Activated CD4-positive, alpha-beta T cell treated with anti-CD3 and anti-CD28 coated beads for 36 hours (primary cell): ENCODE data around the gene MCTP1. TPM values are rescaled to one million over a fixed set of nuclear protein-coding genes. Genes with fewer than 3 reads are reported as not detected.
"Not testable (repeated sequence)": the region's sequence is repeated elsewhere in the genome, so short reads cannot be mapped to it uniquely, and the experiment has no call there.

Source experiments
- ATAC-seq: fragments of 200-7000 bp; cut with Tn5 transposase; one replicate; pipeline ENCODE4 v1.10.0; 2021; ENCODE audit warnings: mild to moderate bottlenecking, moderate library complexity
- CTCF ChIA-PET: fragments of 350-600 bp; sonication (Branson Sonifier 250); formaldehyde crosslinking; loops from one replicate; lab custom pipeline; 2021; ENCODE audit warnings: antibody characterized with exemption; lab: Charles Lee
- POLR2A ChIA-PET: fragments of 350-600 bp; sonication (Branson Sonifier 250); formaldehyde crosslinking; loops from one replicate; lab custom pipeline; 2021; ENCODE audit warnings: antibody characterized with exemption, inconsistent platforms; lab: Charles Lee
- DNase-seq: peaks from one replicate; pipeline ENCODE4 v3.0.0-alpha.2; 2020
- H3K27ac Mint-ChIP-seq: one replicate; pipeline ENCODE4 v1.8.0; 2021; ENCODE audit warnings: mixed read lengths
- H3K27me3 Mint-ChIP-seq: one replicate; pipeline ENCODE4 v1.8.0; 2021; ENCODE audit warnings: mixed read lengths
- H3K36me3 Mint-ChIP-seq: one replicate; pipeline ENCODE4 v1.8.0; 2021; ENCODE audit warnings: low read depth, mixed read lengths
- H3K4me1 Mint-ChIP-seq: one replicate; pipeline ENCODE4 v1.8.0; 2021; ENCODE audit warnings: mixed read lengths
- H3K4me3 Mint-ChIP-seq: one replicate; pipeline ENCODE4 v1.8.0; 2021; ENCODE audit warnings: mild to moderate bottlenecking, moderate library complexity, mixed read lengths
- H3K9me3 Mint-ChIP-seq: one replicate; pipeline ENCODE4 v1.8.0; 2021; ENCODE audit warnings: low read depth, mixed read lengths
- intact Hi-C, 2 experiments: fragments of 100-400 bp; cut with DNase I in 1 of 2; cut with micrococcal nuclease in 1 of 2; formaldehyde crosslinking; loops; one replicate each; pipeline versions ENCODE4 v1.14.2 to v1.15.1; 2022 to 2024; cut with DNase I, micrococcal nuclease
- total RNA-seq, 2 experiments: library from RNA; stranded (reverse); gene quantifications; one replicate each; pipeline ENCODE4 v1.2.3, GENCODE V29; 2021

Gene MCTP1
- total RNA-seq, 2 experiments from 2014 or later: 0.32 to 0.53 TPM

GRCh38 chr5:94977437-94977836, 307.5 kb downstream of the MCTP1 start:
- DNase-seq (no peak), ATAC-seq (no peak)
- intact Hi-C loops: no loop called here
- ChIA-PET POLR2A (no interaction called here), CTCF (interaction anchor here (1.2 kb wide), 1 partner anchor 103 kb away, joined by 3 read pairs; no protein-coding TSS in a partner anchor)
- no peak overlapping the region for H3K4me3 Mint-ChIP-seq
- no peaks in the 10 kb centered on the region for H3K27me3 Mint-ChIP-seq
- H3K4me1 Mint-ChIP-seq: no peaks in the 10 kb centered on the region
- peaks cover 5% of the 10 kb centered on the region for H3K36me3 Mint-ChIP-seq
- H3K9me3 Mint-ChIP-seq: peaks cover 19% of the 10 kb centered on the region
- H3K27ac Mint-ChIP-seq: no peak overlapping the region

GRCh38 chr5:94976853-94977252, 308.0 kb downstream of the MCTP1 start:
- Mint-ChIP-seq H3K36me3 (peaks cover 5% of the 10 kb centered on the region), H3K9me3 (peaks cover 19% of the 10 kb centered on the region), H3K27me3 (no peaks in the 10 kb centered on the region), H3K27ac (no peak overlapping the region), H3K4me1 (no peaks in the 10 kb centered on the region), H3K4me3 (no peak overlapping the region)
- CTCF ChIA-PET: interaction anchor here (0.8 to 1.2 kb wide), 2 partner anchors 10 to 104 kb away, joined by 3 to 4 read pairs; no protein-coding TSS in a partner anchor
- DNase-seq (no peak), ATAC-seq (no peak)
- POLR2A ChIA-PET: no interaction called here
- intact Hi-C loops: no loop called here

GRCh38 chr5:94972268-94972667, 312.6 kb downstream of the MCTP1 start:
- intact Hi-C loops: no loop called here
- no peak for ATAC-seq
- peaks cover 5% of the 10 kb centered on the region for H3K36me3 Mint-ChIP-seq
- H3K4me1 Mint-ChIP-seq: no peaks in the 10 kb centered on the region
- peaks cover 13% of the 10 kb centered on the region for H3K9me3 Mint-ChIP-seq
- H3K4me3 Mint-ChIP-seq: no peak overlapping the region
- POLR2A ChIA-PET: no interaction called here
- H3K27ac Mint-ChIP-seq: no peak overlapping the region
- DNase-seq: no peak
- H3K27me3 Mint-ChIP-seq: no peaks in the 10 kb centered on the region
- CTCF ChIA-PET: interaction anchor here (0.7 kb wide), 1 partner anchor 286 kb away, joined by 3 read pairs; no protein-coding TSS in a partner anchor

GRCh38 chr5:94969174-94969573, 315.7 kb downstream of the MCTP1 start:
- Mint-ChIP-seq H3K9me3 (no peaks in the 10 kb centered on the region), H3K27me3 (no peaks in the 10 kb centered on the region), H3K4me3 (no peak overlapping the region), H3K4me1 (no peaks in the 10 kb centered on the region), H3K36me3 (no peaks in the 10 kb centered on the region), H3K27ac (no peak overlapping the region)
- ChIA-PET POLR2A (no interaction called here), CTCF (interaction anchor here (0.6 to 1.2 kb wide), 5 partner anchors 10 to 103 kb away, joined by 3 to 7 read pairs (median 3); no protein-coding TSS in a partner anchor)
- DNase-seq (no peak), ATAC-seq (no peak)
- intact Hi-C loops: loop anchor here (2.0 to 10.0 kb wide), 2 partner anchors 116 to 270 kb away; no protein-coding TSS in a partner anchor

GRCh38 chr5:94968507-94969095, 316.3 kb downstream of the MCTP1 start:
- ChIA-PET CTCF (interaction anchor here (0.6 to 1.2 kb wide), 10 partner anchors 10 to 790 kb away, joined by 3 to 6 read pairs (median 4); no protein-coding TSS in a partner anchor), POLR2A (no interaction called here)
- H3K9me3 Mint-ChIP-seq: no peaks in the 10 kb centered on the region
- H3K27ac Mint-ChIP-seq: no peak overlapping the region
- no peaks in the 10 kb centered on the region for H3K4me1 Mint-ChIP-seq
- ATAC-seq (peak; percentile 68), DNase-seq (peak; percentile 19)
- no peaks in the 10 kb centered on the region for H3K27me3 Mint-ChIP-seq
- no peaks in the 10 kb centered on the region for H3K36me3 Mint-ChIP-seq
- intact Hi-C loops: loop anchor here (1.0 to 10.0 kb wide), 4 partner anchors 116 to 879 kb away; no protein-coding TSS in a partner anchor
- no peak overlapping the region for H3K4me3 Mint-ChIP-seq

GRCh38 chr5:94967525-94967924, 317.4 kb downstream of the MCTP1 start:
- H3K4me3 Mint-ChIP-seq: no peak overlapping the region
- H3K4me1 Mint-ChIP-seq: no peaks in the 10 kb centered on the region
- H3K36me3 Mint-ChIP-seq: no peaks in the 10 kb centered on the region
- ATAC-seq: no peak
- DNase-seq: no peak
- intact Hi-C loops: loop anchor here in 1 of 2 experiments (10.0 kb wide), 1 partner anchor 117 kb away; no protein-coding TSS in a partner anchor
- H3K27me3 Mint-ChIP-seq: no peaks in the 10 kb centered on the region
- H3K27ac Mint-ChIP-seq: no peak overlapping the region
- H3K9me3 Mint-ChIP-seq: no peaks in the 10 kb centered on the region
- CTCF ChIA-PET: interaction anchor here (1.0 to 1.5 kb wide), 4 partner anchors 12 to 316 kb away, joined by 3 to 4 read pairs (median 3); no protein-coding TSS in a partner anchor
- POLR2A ChIA-PET: no interaction called here

- POLR2A ChIA-PET: not testable (repeated sequence)
- CTCF ChIA-PET: interaction anchor here (0.7 kb wide), 1 partner anchor 170 kb away, joined by 3 read pairs; no protein-coding TSS in a partner anchor
These were observed 325.6 kb downstream of the MCTP1 start for GRCh38 chr5:94959279-94959678.

GRCh38 chr5:94945656-94946055, 339.2 kb downstream of the MCTP1 start:
- Mint-ChIP-seq H3K27me3 (no peaks in the 10 kb centered on the region), H3K4me1 (no peaks in the 10 kb centered on the region), H3K9me3 (no peaks in the 10 kb centered on the region), H3K36me3 (no peaks in the 10 kb centered on the region), H3K27ac (no peak overlapping the region), H3K4me3 (no peak overlapping the region)
- ChIA-PET POLR2A (no interaction called here), CTCF (no interaction called here)
- no peak for DNase-seq
- intact Hi-C loops: no loop called here
- no peak for ATAC-seq

More at GRCh38 chr5:94959279-94959678, 325.6 kb downstream of the MCTP1 start:
- H3K27ac Mint-ChIP-seq, H3K4me1 Mint-ChIP-seq, H3K4me3 Mint-ChIP-seq, H3K27me3 Mint-ChIP-seq, H3K36me3 Mint-ChIP-seq, DNase-seq, ATAC-seq, intact Hi-C loops, H3K9me3 Mint-ChIP-seq: not testable (repeated sequence)

- Mint-ChIP-seq H3K9me3 (no peaks in the 10 kb centered on the region), H3K4me3 (no peak overlapping the region), H3K27ac (no peak overlapping the region), H3K27me3 (no peaks in the 10 kb centered on the region), H3K36me3 (no peaks in the 10 kb centered on the region), H3K4me1 (no peaks in the 10 kb centered on the region)
- ChIA-PET POLR2A (no interaction called here), CTCF (interaction anchor here (0.7 kb wide), 1 partner anchor 27 kb away, joined by 3 read pairs; no protein-coding TSS in a partner anchor)
- ATAC-seq (no peak), DNase-seq (no peak)
- intact Hi-C loops: no loop called here
These were observed 340.7 kb downstream of the MCTP1 start for GRCh38 chr5:94944160-94944559.

- CTCF ChIA-PET: no interaction called here
These were observed 343.7 kb downstream of the MCTP1 start for GRCh38 chr5:94941122-94941755.

GRCh38 chr5:94932259-94932658, 352.6 kb downstream of the MCTP1 start:
- POLR2A ChIA-PET: no interaction called here
- no peaks in the 10 kb centered on the region for H3K4me1 Mint-ChIP-seq
- H3K36me3 Mint-ChIP-seq: no peaks in the 10 kb centered on the region
- H3K27me3 Mint-ChIP-seq: peaks cover 5% of the 10 kb centered on the region
- CTCF ChIA-PET: no interaction called here
- ATAC-seq (no peak), DNase-seq (no peak)
- H3K9me3 Mint-ChIP-seq: no peaks in the 10 kb centered on the region
- intact Hi-C loops: loop anchor here in 1 of 2 experiments (5.0 kb wide), 1 partner anchor 745 kb away; no protein-coding TSS in a partner anchor
- H3K27ac Mint-ChIP-seq: no peak overlapping the region
- no peak overlapping the region for H3K4me3 Mint-ChIP-seq

More at GRCh38 chr5:94941122-94941755, 343.7 kb downstream of the MCTP1 start:
- Mint-ChIP-seq H3K27me3 (no peaks in the 10 kb centered on the region), H3K36me3 (no peaks in the 10 kb centered on the region), H3K4me3 (no peak overlapping the region), H3K9me3 (no peaks in the 10 kb centered on the region), H3K4me1 (no peaks in the 10 kb centered on the region), H3K27ac (no peak overlapping the region)
- ATAC-seq (no peak), DNase-seq (no peak)
- intact Hi-C loops: no loop called here
- POLR2A ChIA-PET: no interaction called here
